ENCODE results near the gene DBT. TPM values are rescaled to one million over a fixed set of nuclear protein-coding genes. Genes with fewer than 3 reads are reported as not detected.
A peak's percentile ranks its signal among the peaks of the same experiment; 100 is the strongest.
"Not testable (repeated sequence)": the region's sequence is repeated elsewhere in the genome, so short reads cannot be mapped to it uniquely, and the experiment has no call there.

Gene DBT
- 8.7 and 22.1 TPM in 2 replicates for total RNA-seq

DNA sequence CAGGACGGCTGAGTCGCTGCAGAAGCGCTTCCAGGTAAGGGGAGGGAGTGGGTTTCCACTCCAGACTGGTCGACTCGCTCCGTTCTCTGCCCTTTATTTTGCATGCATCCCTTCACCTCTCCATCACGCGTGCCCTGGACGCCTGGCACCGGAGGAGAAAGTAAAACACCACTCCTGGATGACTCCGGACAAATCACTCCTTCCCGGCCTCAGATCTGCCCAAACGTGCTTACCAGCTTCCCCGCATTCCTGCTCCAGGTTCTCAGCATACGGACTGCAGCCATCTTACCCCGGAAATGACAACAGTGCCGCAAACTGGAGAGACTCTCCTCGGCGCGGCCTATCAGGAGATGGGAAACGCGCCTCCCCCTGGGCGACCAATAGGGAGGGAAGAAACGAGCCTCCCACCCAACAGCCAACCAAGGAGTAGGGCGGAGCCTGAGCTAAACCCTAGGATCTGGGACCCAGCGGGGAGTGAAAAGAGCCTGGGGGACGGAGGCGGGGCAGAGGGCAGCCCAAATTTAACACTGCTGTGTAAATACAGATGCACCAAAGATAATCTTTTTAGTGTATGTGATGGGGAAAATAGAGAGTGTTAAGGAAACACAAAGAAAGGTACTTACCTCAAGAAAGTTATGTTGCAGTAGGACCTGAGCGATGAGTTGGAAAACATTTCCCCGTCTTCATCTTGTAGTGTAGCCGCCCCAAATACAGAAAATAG, at the start of gene DBT:
Gene DBT (minus strand): TSS at position 298 of the 721 bp plus-strand sequence. CDS start 14 bp downstream, at position 284.
- peak; percentile 91 for DNase-seq (ENCODE audit: low read depth)

DNA sequence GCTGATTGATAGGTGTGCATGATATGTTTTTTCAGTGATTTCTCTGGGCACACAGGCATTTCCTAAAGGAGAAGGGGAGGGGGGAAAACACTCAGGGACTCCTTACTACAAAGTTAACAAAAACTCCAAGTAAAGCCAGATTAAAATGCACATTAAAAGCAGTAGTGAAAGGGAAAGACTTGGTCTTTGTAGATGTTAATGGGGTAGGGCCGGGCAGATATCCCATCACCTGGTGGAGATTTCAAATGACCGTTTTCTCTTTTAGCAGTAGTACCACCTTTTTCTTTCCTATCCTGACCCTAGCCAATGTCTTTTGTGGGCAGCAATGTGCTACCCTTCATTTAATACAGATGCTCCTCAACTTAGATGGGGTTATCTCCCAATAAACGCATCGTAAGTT, 48.9 kb upstream of the DBT start:
- no peak for DNase-seq (ENCODE audit: low read depth)

DNA sequence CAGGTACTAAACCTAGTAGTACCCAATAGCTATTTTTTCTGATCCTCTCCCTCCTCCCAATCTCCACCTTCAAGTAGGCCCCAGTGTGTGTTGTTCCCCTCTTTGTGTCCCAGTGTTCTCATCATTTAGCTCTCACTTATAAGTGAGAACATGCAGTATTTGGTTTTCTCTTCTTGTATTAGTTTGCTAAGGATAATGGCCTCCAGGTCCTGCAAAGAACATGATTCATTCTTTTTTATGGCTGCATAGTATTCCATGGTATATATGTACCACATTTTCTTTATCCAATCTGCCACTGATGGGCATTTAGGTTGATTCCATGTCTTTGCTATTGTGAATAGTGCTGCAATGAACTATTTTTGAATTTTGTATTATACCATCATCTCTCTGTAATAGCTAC, 47.4 kb upstream of the DBT start:
- not testable (repeated sequence) for DNase-seq (ENCODE audit: low read depth)

DNA sequence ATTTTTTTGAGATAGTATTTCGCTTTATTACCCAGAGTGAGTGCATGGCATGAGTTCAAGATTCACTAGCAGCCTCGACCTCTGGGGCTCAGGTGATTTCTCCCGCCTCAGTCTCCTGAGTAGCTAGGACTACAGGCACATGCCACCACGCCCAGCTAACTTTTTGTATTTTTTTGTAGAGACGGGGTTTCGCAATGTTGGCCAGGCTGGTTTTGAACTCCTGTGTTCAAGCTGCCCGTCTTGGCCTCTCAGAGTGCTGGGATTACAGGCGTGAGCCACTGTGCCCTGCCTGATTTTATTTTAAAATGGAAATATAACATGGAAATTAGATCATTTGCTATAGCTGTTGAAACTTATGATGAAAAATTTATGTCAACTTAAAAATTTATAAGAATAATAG, 46.5 kb upstream of the DBT start:
- DNase-seq (ENCODE audit: low read depth) = no peak

DNA sequence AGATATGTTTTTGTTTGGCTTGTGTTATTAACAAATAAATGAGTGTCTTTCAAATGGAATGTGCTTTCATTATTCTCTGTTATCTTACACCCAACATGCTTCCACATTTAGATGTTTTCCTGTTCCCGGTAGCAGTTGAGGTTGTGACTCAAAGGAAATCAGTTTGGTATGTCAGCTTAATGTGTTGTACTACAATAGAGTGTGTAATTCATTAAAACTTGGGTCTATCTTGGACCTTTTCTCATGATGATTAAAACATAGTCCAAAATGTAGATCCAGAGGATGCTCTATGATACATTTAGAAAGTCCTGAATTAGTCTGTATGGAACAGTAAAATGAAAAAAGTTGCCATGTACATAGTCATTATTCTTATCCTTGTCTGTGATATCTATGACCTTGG, 43.1 kb upstream of the DBT start:
- DNase-seq (ENCODE audit: low read depth) = no peak

DNA sequence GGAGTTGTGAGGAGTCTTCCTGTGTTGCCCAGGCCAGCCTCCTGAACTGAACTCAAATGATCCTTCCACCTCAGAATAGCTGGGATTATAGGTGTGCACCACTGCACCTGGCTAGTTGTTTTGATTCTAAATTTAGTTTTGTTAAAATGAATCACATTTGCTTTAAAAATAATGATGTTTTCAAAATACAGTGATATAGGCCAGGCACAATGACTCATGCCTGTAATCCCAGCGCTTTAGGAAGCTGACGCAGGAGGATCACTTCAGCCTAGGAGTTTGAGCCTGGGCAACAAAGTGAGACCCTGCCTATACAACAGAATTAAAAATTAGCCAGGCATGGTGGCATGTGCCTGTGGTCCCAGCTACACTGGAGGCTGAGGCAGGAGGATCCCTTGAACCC, 40.7 kb upstream of the DBT start:
- no peak for DNase-seq (ENCODE audit: low read depth)

DNA sequence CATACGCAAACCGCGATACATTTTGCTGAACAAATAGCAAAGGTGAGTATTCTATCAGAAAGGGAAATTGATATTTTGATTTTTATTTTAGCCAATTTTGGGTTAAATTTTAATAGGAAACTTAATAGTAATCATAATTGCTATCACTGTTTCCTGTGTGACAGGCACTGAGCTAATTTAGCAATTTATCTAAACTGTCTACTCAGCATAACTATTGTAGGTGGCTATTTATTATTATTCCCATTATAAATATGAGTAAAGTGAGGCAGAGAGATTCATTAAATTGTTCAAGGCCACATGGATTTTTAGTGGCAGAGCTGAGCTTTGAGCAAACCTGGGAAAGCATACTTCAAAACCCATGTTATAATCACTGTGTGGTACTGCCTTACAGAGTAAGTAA, 37.5 kb upstream of the DBT start:
- DNase-seq (ENCODE audit: low read depth) = no peak

DNA sequence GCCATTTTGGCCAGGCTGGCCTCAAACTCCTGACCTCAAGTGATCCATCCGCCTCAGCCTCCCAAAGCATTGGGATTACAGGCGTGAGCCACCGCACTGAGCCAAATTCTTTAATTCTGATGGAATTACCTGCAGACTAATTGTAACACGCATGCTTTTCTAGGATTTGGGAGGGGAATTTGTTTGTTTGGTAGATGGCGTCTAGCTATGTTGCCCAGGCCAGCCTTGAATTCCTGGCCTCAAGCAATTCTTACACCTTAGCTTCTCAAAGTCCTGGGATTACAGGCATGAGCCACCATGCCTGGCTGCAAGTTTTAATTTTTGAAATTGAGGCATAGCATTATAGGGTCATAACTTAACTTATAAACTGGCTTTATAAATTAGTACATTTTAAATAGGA, 35.0 kb upstream of the DBT start:
- DNase-seq (ENCODE audit: low read depth) = no peak

DNA sequence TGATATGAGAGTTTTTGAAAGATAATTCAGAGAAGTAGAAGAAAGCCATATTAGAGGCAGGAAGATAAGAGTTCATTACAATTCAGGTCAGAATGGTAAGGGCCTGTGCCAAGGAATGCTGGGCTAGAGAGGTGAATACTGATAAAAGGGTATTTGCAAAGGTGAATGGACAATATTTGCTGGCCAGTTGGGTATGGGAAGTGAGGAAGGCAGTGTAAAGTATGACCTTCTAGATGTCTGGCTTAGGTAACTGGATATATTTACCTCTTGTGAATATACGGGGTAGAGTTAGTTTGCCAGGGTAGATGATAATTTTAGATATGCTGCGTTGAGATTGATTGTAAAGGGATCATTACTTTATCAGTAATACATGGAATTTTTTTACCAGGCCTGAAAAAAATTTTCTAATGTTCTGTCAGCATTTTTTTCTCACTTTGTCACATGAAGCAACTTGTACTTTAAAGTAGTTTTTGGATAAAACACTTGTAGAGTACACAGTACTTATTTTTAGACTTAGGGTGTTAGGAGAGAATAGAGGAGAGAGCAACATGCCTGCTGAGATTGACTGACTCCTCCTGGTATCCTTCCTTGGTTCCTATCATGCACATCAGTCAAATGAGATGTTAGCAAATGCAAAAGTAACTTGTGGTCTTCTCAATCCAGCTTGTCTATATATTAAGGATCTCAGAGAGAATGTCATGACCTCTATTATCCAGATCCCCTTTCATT, 30.5 kb upstream of the DBT start:
- no peak for DNase-seq (ENCODE audit: low read depth)

DNA sequence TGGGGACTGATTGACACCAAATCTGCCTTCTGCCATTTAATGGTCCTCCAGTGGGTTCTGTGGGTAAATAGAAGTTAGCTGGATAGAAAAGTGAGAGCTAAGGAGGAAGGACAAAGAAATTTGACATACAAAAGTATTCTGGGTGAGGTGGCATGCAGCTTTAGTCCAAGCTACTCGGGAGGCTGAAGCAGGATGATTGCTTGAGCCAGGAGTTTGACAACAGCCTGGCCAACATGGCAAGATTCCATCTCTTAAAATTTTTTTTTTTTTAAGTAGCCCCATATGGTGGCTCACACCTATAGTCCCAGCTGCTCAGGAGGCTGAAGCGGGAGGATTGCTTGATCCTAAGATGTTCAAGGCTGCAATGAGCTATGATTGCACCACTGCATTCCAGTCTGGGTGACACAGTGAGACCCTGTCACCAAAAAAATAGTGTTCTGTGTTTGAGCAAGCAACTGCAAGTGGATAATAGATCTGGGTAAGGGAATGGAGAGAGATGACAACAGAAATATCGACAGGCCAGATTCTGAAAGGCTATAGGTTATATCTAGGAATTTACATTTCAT, 29.8 kb upstream of the DBT start:
- DNase-seq (ENCODE audit: low read depth) = no peak

DNA sequence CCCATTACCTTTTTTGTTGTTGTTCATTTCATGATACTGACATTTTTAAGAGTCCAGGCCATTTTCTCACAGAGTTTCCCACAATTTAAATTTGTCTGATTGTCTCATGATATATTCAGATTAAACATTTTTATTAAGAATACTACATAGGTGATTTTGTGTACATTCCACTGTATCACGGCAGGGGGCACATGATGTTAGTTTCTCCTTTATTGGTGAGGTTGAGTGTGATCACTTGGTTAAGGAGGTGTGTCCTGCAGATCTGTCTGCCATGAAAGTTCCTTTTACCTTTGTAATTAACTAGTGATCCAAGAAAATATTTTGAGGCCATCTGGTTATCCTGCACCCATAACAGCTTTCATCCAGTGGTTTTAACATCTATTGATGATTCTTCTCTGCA, 28.2 kb upstream of the DBT start:
- no peak for DNase-seq (ENCODE audit: low read depth)

DNA sequence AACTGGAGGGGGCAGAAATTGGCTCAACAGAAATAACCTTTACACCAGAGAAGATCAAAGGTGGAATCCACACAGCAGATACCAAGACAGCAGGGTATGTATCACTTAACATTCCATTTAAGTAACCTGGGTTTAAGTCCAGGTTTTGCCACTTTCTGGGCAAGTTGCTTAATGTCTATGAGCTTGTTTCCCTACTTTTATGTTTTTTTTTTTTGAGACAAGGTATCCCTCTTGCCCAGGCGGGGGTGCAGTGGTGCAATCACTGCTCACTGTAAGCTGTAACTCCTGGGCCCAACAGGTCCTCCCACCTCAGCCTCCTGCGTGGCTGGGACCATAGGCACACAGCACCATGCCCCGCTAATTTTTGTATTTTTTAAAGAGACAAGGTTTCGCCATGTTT, 18.6 kb upstream of the DBT start:
- DNase-seq (ENCODE audit: low read depth) = no peak

DNA sequence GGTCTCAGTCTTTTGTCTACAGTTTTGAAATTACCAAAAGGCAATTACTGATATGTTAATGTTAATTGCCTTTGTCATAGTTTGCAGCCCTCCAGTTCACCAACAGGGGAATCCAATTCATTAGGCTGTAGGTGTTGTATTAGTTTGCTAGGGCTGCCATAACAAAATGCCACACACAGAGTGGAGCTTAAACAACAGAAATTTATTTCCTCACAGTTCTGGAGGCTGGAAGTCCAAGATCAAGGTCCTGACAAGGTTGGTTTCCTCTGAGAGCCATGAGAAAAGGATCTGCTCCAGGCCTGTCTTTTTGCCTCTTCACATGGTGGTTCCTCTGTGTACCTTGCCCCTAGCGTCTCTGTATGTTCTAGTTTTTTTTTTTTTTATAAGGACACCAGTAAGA, 17.6 kb upstream of the DBT start:
- no peak for DNase-seq (ENCODE audit: low read depth)

DNA sequence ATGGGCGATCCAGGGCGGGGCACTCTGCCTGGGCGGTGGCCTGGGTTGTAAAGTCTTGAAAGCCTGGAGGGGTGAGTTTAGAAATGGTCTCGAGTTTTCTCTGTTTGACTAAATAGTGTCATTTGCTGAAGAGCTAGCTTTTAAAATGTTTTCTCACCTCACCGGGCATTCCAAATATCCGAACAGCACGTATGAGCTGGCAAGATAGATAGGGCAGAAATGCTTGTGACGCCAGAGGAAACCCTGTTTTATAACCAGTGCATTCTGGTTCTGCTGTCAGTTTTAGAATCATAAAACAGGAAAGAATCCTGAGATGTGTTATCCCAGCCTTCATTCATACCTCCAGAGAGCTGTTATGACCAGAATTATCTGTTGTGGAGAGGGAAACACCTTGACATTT, 17.1 kb upstream of the DBT start:
- no peak for DNase-seq (ENCODE audit: low read depth)

DNA sequence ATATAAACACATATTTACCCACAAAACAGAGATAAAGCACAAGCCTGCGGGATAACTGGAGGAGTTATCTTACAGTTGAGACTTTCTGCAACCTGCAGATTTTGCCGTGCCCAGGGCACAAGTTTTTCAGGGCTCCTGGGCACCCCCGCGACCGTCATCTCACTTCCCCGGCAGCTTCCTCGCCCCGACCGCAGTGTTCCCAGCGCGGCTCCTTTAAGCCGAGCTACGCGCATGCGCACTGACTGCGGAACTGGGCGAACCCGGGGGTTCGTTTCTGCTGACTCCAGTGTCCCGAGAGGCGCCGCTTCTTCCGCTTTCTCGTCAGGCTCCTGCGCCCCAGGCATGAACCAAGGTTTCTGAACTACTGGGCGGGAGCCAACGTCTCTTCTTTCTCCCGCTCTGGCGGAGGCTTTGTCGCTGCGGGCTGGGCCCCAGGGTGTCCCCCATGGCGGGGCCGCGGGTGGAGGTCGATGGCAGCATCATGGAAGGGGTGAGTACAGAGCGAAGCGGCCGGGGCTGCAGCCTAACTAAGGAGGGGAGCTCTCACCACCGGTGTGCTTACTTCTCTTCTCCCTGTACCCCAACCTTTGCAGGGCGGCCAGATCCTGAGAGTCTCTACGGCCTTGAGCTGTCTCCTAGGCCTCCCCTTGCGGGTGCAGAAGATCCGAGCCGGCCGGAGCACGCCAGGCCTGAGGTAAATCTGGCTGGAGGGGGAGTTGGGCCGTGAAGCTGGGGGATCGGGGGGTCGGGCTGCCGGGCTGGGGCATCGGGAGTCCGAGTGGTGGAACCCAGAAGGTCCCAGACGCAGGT, 16.5 kb upstream of the DBT start, which contains the start of gene RTCA:
Gene RTCA (plus strand): TSS at position 286 of the 810 bp plus-strand sequence. CDS start 160 bp downstream, at position 446.
- peak; percentile 90 for DNase-seq (ENCODE audit: low read depth)

DNA sequence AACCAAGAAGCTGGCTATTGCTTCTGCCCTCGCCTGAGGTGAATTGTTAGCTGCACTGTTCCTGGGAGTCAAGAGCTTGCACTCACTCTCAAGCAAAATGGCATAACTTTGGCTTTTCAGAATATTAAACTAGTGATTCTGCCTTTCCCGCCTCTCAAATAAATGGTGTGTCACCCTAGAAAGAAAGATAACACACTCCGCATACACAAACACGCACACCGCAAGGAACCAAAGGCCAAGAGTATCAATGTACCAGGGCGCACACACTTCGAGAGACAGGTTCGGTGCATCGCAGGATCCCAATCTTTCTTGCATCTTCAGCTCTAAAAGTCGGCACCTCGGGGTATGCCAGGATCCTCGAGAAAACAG, 15.9 kb upstream of the DBT start:
- peak; percentile 66 for DNase-seq (ENCODE audit: low read depth)

DNA sequence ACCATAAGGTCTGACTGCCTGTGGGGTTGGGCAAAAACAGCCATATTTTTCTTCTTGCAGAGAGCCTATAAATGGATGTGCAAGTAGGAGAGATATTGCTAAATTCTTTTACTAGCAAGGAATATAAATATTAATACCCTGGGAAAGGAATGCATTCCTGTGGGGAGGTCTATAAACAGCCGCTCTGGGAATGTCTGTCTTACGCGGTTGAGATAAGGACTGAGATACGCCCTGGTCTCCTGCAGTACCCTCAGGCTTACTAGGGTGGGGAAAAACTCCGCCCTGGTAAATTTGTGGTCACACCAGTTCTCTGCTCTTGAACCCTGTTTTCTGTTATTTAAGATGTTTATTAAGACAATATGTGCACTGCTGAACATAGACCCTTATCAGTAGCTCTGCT, 14.4 kb upstream of the DBT start:
- DNase-seq (ENCODE audit: low read depth) = not testable (repeated sequence)

DNA sequence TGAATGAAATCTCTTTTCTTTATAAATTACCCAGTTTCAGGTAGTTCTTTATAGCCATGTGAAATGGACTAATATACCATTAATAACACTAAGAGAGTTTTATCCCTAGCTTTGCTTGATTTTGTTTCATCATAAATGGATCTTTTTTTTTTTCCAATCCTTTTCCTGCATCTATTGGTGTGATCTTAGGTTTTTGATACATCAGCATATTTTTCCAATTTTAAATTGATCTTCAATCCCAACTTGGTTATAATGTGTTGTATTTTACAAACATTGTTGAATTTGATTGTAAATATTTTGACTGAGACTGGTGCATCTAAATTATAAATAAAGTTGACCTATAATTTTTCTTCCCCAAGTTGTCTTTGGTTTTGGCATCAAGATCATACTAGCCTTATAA, 12.1 kb upstream of the DBT start:
- DNase-seq (ENCODE audit: low read depth) = no peak

DNA sequence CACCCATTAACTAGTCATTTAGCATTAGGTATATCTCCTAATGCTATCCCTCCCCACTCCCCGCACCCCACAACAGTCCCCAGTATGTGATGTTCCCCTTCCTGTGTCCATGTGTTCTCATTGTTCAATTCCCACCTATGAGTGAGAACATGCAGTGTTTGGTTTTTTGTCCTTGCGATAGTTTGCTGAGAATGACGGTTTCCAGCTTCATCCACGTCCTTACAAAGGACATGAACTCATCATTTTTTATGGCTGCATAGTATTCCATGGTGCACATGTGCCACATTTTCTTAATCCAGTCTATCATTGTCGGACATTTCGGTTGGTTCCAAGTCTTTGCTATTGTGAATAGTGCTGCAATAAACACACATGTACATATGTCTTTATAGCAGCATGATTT, 8.8 kb upstream of the DBT start:
- DNase-seq (ENCODE audit: low read depth) = not testable (repeated sequence)

DNA sequence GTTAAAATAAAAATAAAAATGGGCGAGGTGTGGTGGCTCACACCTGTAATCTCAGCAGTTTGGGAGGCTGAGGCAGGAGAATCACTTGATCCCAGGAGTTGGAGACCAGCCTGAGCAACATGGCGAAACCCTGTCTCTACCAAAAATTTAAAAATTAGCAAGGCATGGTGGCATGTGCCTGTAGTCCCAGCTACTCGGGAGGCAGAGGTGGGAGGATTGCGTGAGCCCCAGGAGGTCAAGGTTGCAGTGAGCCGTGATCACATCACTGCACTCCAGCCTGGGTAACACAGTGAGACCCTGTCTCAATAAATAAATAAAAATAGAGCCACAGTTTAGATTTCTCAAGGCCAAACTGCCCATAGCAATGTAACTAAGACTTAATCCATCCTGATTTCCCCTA, 6.6 kb upstream of the DBT start:
- DNase-seq (ENCODE audit: low read depth) = not testable (repeated sequence)

DNA sequence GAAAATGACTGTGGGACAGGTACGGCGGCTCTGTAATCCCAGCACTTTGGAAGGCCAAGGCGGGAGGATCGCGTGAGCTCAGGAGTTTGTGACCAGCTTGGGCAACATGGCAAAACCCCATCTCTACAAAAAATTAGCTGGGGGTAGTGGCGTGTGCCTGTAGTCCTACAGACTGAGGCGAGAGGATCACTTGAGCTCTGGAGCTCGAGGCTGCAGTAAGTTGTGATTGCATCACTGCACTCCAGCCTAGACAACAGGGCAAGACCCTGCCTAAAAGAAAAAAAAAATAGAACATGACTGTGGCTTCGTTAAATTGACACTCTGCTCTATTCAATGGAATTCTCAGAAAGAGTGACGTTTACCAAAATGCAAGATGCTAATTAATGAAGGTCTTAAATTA, 3.9 kb upstream of the DBT start:
- DNase-seq (ENCODE audit: low read depth) = no peak

DNA sequence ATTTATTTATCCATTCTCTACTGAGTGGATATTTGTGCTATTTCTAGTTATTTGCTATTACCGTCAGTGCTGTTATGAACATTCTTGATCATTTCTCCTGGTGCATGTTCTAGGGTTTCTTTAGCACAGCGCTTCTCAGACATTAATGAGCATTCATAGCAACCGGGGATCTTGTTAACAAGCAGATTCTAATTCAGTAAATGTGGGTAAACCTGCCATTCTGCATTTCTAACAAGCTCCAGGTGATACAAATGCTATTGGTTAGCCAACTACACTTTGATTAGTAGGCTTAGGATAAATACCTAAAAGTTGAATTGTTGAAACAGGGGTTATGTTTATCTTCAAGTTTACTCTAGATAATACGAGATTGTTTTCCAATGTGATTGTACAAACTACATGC, 3.3 kb upstream of the DBT start:
- no peak for DNase-seq (ENCODE audit: low read depth)
